Measurements from ENCODE around the gene SEBOX. TPM values are rescaled to one million over a fixed set of nuclear protein-coding genes. Genes with fewer than 3 reads are reported as not detected.

The SEBOX gene
- total RNA-seq, 4 donors from 2014 or later: not detected

GRCh38 chr17:28331891-28332420 is 33.0 kb downstream of the SEBOX start:
- WGBS: 84% methylated on average over 6 of the region's 6 CpGs
- Histone ChIP-seq H3K36me3 (peaks cover 38% of the 10 kb centered on the region), H3K4me1 (peaks cover 32% of the 10 kb centered on the region), H3K9me3 (no peaks in the 10 kb centered on the region), H3K4me3 (no peak overlapping the region), H3K27me3 (no peaks in the 10 kb centered on the region), H3K27ac (no peak overlapping the region)
- DNase-seq (ENCODE audit: low spot score in 2 of 2): no peak
- TF ChIP-seq EP300 (IDR thresholded peaks at IDR 0.05): no peak
- no peak for TF ChIP-seq POLR2A (IDR thresholded peaks at IDR 0.05)
- no peak for TF ChIP-seq POLR2AphosphoS5 (IDR thresholded peaks at IDR 0.05)
- no peak for TF ChIP-seq CTCF (IDR thresholded peaks at IDR 0.05)

GRCh38 chr17:28330671-28331070 is 34.3 kb downstream of the SEBOX start:
- no peak overlapping the region for H3K4me3 ChIP-seq
- peaks cover 24% of the 10 kb centered on the region for H3K4me1 ChIP-seq
- H3K27ac ChIP-seq: no peak overlapping the region
- H3K36me3 ChIP-seq: peaks cover 38% of the 10 kb centered on the region
- H3K27me3 ChIP-seq: no peaks in the 10 kb centered on the region
- WGBS: no CpG with 5 or more reads among the region's 5 CpGs
- TF ChIP-seq CTCF (IDR thresholded peaks at IDR 0.05) (no peak), EP300 (IDR thresholded peaks at IDR 0.05) (no peak), POLR2AphosphoS5 (IDR thresholded peaks at IDR 0.05) (no peak), POLR2A (IDR thresholded peaks at IDR 0.05) (no peak)
- H3K9me3 ChIP-seq: no peaks in the 10 kb centered on the region
- DNase-seq (ENCODE audit: low spot score in 2 of 2): no peak

- TF ChIP-seq CTCF (IDR thresholded peaks at IDR 0.05): no peak
- TF ChIP-seq EP300 (IDR thresholded peaks at IDR 0.05): no peak
- no peak for TF ChIP-seq POLR2AphosphoS5 (IDR thresholded peaks at IDR 0.05)
- no peak for TF ChIP-seq POLR2A (IDR thresholded peaks at IDR 0.05)
- H3K36me3 ChIP-seq: peaks cover 38% of the 10 kb centered on the region
- no peaks in the 10 kb centered on the region for H3K9me3 ChIP-seq
- no peak overlapping the region for H3K4me3 ChIP-seq
- H3K27ac ChIP-seq: no peak overlapping the region
- H3K4me1 ChIP-seq: peaks cover 7% of the 10 kb centered on the region
- 76% methylated on average over 4 of the region's 4 CpGs for WGBS
- no peaks in the 10 kb centered on the region for H3K27me3 ChIP-seq
- DNase-seq (ENCODE audit: low spot score in 2 of 2): no peak
Observed at GRCh38 chr17:28328325-28328724, 36.7 kb downstream of the SEBOX start.

- TF ChIP-seq EP300 (IDR thresholded peaks at IDR 0.05) (no peak), POLR2AphosphoS5 (IDR thresholded peaks at IDR 0.05) (no peak), CTCF (IDR thresholded peaks at IDR 0.05) (no peak), POLR2A (IDR thresholded peaks at IDR 0.05) (no peak)
- H3K36me3 ChIP-seq: peaks cover 38% of the 10 kb centered on the region
- WGBS: 77% methylated on average over 3 of the region's 3 CpGs
Observed at GRCh38 chr17:28327709-28328108, 37.3 kb downstream of the SEBOX start.

GRCh38 chr17:28327031-28327607 is 37.9 kb downstream of the SEBOX start:
- 79% methylated on average over 9 of the region's 9 CpGs for WGBS
- Histone ChIP-seq H3K4me1 (no peaks in the 10 kb centered on the region), H3K27me3 (no peaks in the 10 kb centered on the region), H3K36me3 (peaks cover 38% of the 10 kb centered on the region), H3K9me3 (no peaks in the 10 kb centered on the region), H3K27ac (no peak overlapping the region), H3K4me3 (no peak overlapping the region)
- TF ChIP-seq EP300 (IDR thresholded peaks at IDR 0.05) (no peak), POLR2A (IDR thresholded peaks at IDR 0.05) (no peak), POLR2AphosphoS5 (IDR thresholded peaks at IDR 0.05) (no peak), CTCF (IDR thresholded peaks at IDR 0.05) (no peak)
- DNase-seq (ENCODE audit: low spot score in 2 of 2): no peak

More at GRCh38 chr17:28327709-28328108, 37.3 kb downstream of the SEBOX start:
- Histone ChIP-seq H3K27me3 (no peaks in the 10 kb centered on the region), H3K4me1 (peaks cover under 1% of the 10 kb centered on the region), H3K27ac (no peak overlapping the region), H3K4me3 (no peak overlapping the region), H3K9me3 (no peaks in the 10 kb centered on the region)
- no peak for DNase-seq (ENCODE audit: low spot score in 2 of 2)
